ENCODE data around the gene PSMB5. TPM values are rescaled to one million over a fixed set of nuclear protein-coding genes. Genes with fewer than 3 reads are reported as not detected.

Gene PSMB5
- polyA plus RNA-seq, 1 experiment, result 304 TPM

DNA sequence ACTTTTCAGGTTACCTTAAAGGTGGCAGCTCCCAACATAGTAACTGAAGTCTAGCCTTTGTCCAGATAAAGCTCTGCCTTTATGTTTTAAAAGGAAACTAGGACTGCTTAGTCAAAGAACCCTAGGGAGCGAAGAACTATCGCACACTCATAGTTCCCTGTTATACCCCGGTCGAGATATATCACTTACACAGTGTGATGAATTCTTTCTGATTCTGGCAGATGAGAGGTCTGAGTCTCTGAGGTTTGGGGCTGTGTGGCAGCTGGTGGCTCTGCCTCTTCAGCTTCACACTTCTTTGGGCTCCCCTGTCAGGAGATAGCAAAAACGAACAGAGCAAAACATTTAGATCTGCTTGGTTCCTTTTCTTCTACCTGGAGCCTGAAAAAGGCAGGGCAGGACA is 43.3 kb upstream of the PSMB5 start:
- H3K4me3 ChIP-seq (ENCODE audit: low read depth, low read length), result no peak overlapping the region
- no peaks in the 10 kb centered on the region for H3K27me3 ChIP-seq (ENCODE audit: control insufficient read depth, insufficient read depth, low read length)
- TF ChIP-seq, protein P1, sequence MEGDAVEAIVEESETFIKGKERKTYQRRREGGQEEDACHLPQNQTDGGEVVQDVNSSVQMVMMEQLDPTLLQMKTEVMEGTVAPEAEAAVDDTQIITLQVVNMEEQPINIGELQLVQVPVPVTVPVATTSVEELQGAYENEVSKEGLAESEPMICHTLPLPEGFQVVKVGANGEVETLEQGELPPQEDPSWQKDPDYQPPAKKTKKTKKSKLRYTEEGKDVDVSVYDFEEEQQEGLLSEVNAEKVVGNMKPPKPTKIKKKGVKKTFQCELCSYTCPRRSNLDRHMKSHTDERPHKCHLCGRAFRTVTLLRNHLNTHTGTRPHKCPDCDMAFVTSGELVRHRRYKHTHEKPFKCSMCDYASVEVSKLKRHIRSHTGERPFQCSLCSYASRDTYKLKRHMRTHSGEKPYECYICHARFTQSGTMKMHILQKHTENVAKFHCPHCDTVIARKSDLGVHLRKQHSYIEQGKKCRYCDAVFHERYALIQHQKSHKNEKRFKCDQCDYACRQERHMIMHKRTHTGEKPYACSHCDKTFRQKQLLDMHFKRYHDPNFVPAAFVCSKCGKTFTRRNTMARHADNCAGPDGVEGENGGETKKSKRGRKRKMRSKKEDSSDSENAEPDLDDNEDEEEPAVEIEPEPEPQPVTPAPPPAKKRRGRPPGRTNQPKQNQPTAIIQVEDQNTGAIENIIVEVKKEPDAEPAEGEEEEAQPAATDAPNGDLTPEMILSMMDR (IDR thresholded peaks at IDR 0.05; ENCODE audit: insufficient read depth, low read depth, low read length), result no peak
- peaks cover 26% of the 10 kb centered on the region for H3K36me3 ChIP-seq (ENCODE audit: control insufficient read depth, insufficient read depth, low read length)
- ChIA-PET POLR2A (interaction anchor here (1.1 to 2.0 kb wide), 2 partner anchors 9 to 17 kb away, joined by 7 to 10 read pairs; partner anchors contain the start of genes ACIN1 and C14orf119), CTCF (interaction anchor here (0.7 to 6.7 kb wide), 17 partner anchors 8 to 101 kb away, joined by 3 to 120 read pairs (median 15); partner anchors contain the start of genes ACIN1, C14orf119 and CIROP)
- DNase-seq (ENCODE audit: low read depth), result no peak

DNA sequence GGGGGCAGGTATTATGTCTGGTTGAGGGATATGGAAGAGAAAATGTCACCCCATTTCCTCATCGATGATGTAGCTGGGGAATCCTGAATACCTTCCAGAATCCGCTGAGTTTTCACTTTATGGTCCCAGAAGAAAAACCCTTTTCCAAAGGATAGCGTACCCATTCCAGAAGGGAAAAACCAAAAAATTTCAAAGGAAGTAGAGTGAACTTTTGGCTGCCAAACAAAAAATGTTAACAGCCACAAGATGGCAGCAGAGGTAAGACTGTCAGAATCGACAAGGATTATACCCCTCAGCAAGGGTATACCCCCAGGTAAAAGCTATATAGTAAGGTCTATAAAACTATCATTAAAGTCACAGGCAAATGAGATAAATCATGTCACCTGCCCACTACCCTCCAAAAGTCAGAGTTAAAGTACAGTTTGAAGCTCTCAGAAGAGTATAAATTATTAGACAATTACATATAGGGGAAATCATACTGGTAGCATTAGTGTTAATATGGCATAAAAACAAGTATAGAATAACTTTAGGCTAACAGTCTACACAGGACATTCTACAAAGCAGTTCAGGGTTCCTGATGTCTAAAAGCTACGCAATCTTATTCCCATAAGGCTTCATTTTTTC is 42.2 kb upstream of the PSMB5 start:
- TF ChIP-seq, protein P1 (IDR thresholded peaks at IDR 0.05; ENCODE audit: insufficient read depth, low read depth, low read length), result peak; percentile 70
- Histone ChIP-seq H3K27me3 (ENCODE audit: control insufficient read depth, insufficient read depth, low read length) (no peaks in the 10 kb centered on the region), H3K4me3 (ENCODE audit: low read depth, low read length) (no peak overlapping the region), H3K36me3 (ENCODE audit: control insufficient read depth, insufficient read depth, low read length) (peaks cover 28% of the 10 kb centered on the region)
- ChIA-PET CTCF (interaction anchor here (0.7 to 6.7 kb wide), 28 partner anchors 9 to 522 kb away, joined by 3 to 120 read pairs (median 6); partner anchors contain the start of genes ACIN1, C14orf119, CIROP and PRMT5), POLR2A (no interaction called here)
- no peak for DNase-seq (ENCODE audit: low read depth)

DNA sequence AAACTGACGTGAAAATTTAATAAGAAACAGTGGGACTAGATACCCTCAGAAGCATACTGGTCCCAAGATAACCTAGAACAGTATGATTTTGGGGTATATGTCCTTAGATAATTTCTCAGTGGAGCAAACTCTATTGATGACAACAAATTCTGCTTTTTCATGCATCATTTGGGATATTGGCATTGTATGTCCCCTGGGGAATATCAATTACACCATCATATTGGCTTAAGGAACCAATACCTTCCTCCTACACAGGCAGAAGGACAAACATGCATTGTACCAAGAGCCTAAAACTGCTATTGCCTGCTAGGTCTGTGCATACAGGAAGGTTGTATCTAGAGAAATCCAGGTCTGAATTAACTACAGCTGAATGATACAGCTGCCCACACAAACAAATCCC is 40.2 kb upstream of the PSMB5 start:
- no peak for DNase-seq (ENCODE audit: low read depth)
- H3K36me3 ChIP-seq (ENCODE audit: control insufficient read depth, insufficient read depth, low read length), result peaks cover 22% of the 10 kb centered on the region
- ChIA-PET CTCF (interaction anchor here (0.7 to 6.7 kb wide), 5 partner anchors 12 to 174 kb away, joined by 3 to 120 read pairs (median 24); partner anchors contain the start of genes ACIN1 and C14orf119), POLR2A (no interaction called here)
- no peaks in the 10 kb centered on the region for H3K27me3 ChIP-seq (ENCODE audit: control insufficient read depth, insufficient read depth, low read length)
- TF ChIP-seq, protein P1 (IDR thresholded peaks at IDR 0.05; ENCODE audit: insufficient read depth, low read depth, low read length), result no peak
- H3K4me3 ChIP-seq (ENCODE audit: low read depth, low read length), result no peak overlapping the region

DNA sequence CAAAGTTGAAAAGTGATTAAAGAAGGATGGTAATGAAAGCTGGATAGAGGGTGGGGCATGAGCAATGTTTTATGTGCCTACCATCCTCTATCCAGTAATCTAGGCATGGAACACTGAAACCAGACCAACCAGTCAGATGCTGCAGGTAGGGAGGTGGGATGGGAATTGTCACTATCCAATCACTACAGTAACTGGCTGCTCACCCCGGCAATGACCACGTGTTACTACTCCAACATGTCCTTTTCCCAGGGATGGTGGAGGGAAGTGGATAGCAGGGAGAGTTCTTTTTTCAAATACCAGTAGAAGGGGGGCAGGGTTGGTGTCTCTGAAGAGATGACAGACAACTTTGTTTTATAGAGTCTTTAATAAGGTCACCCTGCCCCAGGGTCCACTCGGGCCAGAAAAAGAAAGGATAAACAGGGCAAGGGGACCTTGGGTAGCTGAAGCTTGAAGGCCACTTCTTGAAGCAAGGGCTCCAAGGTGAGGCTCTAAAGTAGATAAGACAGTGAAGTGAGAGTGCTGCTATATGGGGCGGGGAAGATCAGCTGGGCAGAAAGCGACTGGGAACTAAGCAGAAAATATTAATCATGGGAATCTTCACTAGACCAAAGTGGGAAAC is 37.3 kb upstream of the PSMB5 start:
- ChIA-PET CTCF (interaction anchor here (0.7 to 4.7 kb wide), 10 partner anchors 10 to 86 kb away, joined by 3 to 57 read pairs (median 7); partner anchors contain the start of gene ACIN1), POLR2A (interaction anchor here (1.0 kb wide), 1 partner anchor 23 kb away, joined by 3 read pairs; the partner anchor contains the start of gene ACIN1)
- TF ChIP-seq, protein P1 (IDR thresholded peaks at IDR 0.05; ENCODE audit: insufficient read depth, low read depth, low read length), result no peak
- no peak for DNase-seq (ENCODE audit: low read depth)
- H3K27me3 ChIP-seq (ENCODE audit: control insufficient read depth, insufficient read depth, low read length), result no peaks in the 10 kb centered on the region
- H3K36me3 ChIP-seq (ENCODE audit: control insufficient read depth, insufficient read depth, low read length), result peaks cover 26% of the 10 kb centered on the region
- no peak overlapping the region for H3K4me3 ChIP-seq (ENCODE audit: low read depth, low read length)
